Stimulated activated CD4-positive, alpha-beta T cell treated with anti-CD3 and anti-CD28 coated beads, Interleukin-1b, Interleukin-23, amount 100 ng/mL, for 24 hours (primary cell): ENCODE data around the gene ELF2.
"Not testable (repeated sequence)": the region's sequence is repeated elsewhere in the genome, so short reads cannot be mapped to it uniquely, and the experiment has no call there.

Experiments
- DNase-seq, 4 experiments: peaks; one replicate each; pipeline ENCODE4 v3.0.0-alpha.2; 2020; ENCODE audit warnings: low read depth in 4 of 4, low spot score in 1 of 4

Gene ELF2

DNA sequence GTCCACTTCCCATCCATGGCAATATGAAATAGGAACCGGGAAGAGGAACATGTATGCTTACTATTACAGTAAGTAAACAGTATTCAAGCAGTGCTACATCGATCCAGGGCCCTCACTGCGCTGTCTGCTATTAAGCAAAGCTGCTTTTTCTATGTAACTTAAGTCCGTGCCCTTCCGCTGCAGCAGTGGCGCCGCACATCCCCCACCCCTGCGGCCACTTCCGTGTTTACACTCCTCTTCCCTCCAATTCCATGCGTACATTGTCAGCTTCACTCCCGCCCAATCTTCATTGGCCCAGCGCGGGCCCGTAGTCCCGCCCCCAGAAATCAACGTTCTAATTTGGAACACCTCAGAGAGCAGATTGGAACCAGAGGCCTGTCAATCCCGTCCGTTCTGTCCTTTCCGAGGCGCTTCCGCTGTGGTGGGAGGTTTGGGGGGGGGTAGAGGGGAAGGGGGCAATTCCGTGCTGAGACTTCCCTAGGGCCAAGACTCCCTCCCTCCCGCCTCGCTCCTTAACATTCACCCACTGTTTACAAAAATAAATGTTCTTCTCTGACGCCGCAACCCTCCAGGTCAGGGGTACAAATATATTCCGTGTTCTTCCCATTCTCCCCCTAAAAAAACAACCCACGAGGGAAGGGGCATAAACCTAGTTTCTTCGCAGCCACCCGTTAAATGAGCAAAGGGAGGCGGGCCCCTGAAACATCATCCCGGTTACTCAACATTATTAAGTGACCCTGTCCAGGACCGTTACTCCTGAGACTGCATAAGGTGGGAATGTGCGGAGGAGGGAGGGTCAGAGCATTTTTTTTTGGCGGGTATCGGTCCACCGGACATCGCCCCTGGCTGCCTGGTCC lies 94.0 kb downstream of the ELF2 start:
- DNase-seq = peak; percentile 62 to 88 (median 72)

GRCh38 chr4:139078926-139079325 lies 98.1 kb downstream of the ELF2 start:
- no peak for DNase-seq

DNA sequence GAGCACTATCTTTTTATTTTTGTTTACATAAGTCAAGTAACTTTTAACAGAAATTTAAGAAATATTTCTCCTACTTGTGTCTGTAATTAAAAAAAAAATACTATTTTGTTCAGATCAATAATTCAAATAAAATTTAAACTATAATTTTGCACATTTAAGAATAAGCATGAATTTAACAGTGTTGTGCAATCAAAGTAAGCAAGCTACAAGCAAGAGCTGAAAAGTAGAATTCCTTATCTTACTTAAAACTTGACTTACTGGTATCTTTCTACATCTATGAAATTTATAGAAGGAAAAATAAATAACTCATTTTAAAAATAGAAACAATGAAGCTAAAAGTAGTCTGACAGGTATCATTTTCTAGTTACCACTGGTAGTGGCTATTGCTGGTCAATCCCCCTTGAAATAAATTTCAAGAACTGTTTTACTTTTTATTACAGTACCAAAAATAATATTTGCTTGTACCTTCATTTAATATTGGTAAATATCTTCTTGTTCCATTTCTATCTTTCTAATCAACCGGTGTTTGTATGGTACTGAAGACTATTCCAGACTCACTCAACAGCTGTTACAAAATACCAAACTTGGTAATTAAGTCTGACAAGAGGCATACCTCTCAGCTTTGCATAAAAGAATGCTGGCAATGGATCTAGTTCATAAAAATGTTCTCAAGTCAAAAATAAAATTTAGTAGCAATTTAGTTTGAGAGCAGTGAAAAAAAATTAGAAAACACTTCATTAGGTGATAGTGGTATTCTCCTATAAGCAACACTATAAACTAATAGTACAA lies 99.3 kb downstream of the ELF2 start:
- DNase-seq = no peak

GRCh38 chr4:139076016-139076744 lies 100.8 kb downstream of the ELF2 start:
- DNase-seq = no peak

DNA sequence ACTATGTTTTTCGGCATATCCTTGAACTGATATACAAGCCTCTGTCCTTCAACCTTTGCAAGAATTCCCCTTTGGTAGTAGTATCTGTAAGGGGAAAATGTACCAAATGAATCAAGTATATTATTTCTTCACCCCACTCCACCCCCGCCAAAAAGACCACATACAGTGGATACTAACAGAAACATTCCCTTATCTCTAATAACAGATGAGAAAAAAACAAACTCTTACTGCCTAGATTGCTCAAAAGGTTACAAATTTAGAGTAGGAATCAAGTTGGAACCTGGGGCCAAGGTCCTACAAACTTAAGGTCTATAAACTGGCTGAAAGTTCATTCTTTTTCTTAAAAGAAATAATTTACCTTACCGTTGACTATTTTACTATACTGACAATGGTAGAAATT lies 116.4 kb downstream of the ELF2 start:
- DNase-seq = no peak

- DNase-seq = not testable (repeated sequence)
Measured at GRCh38 chr4:139059026-139059425, 118.0 kb downstream of the ELF2 start.

DNA sequence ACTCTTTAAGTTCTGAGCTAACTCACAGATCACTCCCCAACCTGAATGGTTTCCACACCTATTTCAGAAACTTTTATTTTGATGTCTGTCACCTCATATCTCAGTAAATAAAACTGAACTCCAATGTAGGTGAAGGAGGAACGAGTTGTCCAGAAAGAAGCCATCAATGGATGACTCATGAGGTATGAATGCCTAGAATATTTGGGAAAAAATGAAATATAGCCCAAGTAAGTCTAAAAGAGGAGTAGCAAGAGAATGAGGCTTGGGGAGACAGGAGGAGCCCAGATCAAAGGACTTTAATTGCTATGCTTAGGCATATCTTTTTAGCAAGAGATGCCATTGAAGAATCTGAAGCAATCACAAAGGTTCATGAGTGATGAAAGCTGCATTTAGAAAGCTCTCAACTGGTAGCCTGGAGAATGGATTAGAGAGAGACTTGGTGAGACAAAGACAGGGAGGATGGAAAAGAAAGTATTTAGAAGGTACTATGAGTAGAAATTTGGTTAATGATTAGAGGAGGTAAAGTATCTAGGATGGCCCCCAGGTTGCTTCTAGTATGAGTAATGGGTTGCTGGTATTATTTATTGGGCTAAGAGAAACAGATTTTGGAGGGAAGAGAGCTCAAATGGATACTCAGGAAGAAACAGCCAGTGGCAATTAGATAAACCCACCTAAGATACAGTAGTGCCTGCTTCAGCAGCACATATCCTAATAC lies 122.1 kb downstream of the ELF2 start:
- no peak for DNase-seq

DNA sequence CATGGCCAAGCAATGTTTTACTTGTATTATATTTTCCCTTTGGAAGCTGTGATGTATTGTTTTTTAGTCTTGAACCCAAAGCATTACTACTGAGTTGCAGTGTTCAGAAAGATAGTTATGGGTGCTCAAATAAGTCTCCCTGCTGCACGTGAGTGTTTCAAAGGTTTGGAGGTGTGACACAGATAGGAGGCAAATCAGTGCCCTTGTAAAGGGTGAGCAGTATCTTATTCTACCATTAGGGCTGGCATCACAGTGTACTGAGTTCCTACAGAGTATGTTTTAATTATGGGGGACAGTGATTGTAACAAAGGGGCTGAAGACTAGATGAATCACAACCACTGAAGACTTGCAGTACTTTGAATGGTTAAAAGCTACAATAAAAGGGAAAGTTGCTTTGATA lies 123.1 kb downstream of the ELF2 start:
- no peak for DNase-seq

GRCh38 chr4:139050446-139050845 lies 126.6 kb downstream of the ELF2 start:
- DNase-seq = no peak

GRCh38 chr4:139048026-139048425 lies 129.0 kb downstream of the ELF2 start:
- no peak for DNase-seq

- DNase-seq = no peak
Measured at GRCh38 chr4:139044291-139044690, 132.7 kb downstream of the ELF2 start.

- no peak for DNase-seq
Measured at GRCh38 chr4:139042981-139043460, 134.0 kb downstream of the ELF2 start.

DNA sequence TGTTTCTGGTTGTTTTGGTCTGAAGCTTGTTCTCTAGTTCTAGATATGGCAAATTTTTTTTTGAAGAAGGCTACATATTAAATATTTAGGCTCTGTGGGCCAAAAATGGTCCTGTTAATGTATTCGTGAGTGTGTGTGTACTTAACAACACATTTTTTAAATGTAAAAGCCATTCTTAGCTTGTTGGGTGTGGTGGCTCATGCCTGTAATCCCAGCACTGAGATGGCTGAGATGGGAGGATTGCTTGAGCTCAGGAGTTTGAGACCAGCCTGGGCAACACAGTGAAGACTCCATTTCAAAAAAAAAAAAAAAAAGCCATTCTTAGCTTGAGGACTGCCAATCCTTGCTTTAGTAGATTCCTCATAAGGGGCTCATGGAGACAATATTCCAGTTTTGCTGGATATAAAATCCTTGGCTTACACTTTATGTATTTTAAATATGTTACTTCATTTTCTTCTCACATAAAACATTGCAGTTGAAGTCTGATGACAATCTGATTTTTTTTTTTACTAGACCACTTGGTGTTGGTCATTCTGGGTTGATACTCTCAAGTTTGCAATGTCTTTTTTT lies 138.1 kb downstream of the ELF2 start:
- no peak for DNase-seq

- DNase-seq = no peak
Measured at GRCh38 chr4:139036885-139037284, 140.1 kb downstream of the ELF2 start.

DNA sequence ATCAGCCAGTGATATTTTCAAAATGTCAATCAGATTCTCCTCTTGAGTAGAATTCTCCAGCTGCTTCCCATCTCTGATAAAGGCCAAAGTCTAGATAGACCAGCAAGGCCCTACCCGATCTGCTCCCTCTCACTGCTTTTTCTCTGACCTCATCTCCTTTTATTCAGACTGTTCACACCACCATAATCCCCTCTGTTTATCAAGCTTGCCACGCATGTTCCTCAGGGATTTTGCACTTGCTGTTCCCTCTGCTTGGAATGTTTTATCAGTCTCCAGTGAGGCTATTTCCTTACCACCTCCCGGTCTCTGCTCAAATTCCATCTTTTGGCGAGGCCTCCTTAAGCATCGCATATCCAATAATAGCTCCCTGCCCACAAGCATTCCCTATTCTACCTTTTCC lies 141.4 kb downstream of the ELF2 start:
- DNase-seq = no peak

DNA sequence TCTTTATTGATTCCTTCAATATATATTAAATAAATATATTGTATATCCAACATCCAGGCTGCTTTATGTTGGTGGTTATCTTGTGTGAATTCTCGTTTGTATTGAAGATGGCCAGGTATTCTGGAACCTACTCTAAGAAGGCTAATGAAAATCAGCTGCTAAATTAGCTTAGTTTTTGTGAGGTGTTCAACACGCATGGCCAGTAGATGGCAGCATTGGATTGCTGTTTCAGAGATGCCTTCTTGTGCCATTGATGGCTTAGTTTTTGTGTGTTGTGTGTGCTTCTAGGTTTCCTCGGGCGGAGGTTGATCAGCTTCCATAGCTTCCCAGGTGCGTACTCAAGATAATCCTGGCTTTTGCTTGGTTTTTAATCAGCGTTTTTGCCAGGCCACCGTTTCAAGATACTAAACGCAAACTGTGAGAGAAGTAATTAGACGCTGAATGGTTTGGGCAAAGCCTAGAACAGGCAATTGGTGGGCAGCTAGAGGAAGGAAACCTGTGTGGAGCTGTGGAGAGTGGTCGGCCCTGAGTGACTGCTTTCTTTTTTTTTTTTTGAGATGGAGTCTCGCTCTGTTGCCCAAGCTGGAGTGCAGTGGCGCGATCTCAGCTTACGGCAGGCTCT lies 146.3 kb downstream of the ELF2 start:
- peak; percentile 46 to 55 (median 50) for DNase-seq

DNA sequence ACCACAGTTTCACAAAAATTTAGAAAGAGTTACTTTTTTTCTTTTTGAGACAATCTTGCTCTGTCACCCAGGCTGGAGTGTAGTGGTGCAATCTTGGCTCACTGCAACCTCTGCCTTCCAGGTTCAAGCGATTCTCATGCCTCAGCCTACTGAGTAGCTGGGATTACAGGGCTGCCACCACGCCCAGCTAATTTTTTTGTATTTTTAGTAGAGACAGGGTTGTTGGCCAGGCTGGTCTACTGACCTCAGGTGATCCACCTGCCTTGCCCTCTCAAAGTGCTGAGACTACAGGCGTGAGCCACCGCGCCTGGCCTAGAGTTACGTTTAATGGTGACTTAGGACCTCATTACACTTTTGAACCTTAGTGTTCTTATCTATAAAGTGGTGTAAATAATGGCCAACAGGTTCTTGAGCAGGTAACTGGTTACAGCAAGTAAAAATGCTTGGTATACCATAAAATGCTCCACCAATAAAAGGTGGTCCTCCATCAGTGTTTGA lies 147.1 kb downstream of the ELF2 start:
- DNase-seq = not testable (repeated sequence)

- no peak for DNase-seq
Measured at GRCh38 chr4:139028191-139028661, 148.8 kb downstream of the ELF2 start.

GRCh38 chr4:139027776-139028175 lies 149.2 kb downstream of the ELF2 start:
- no peak for DNase-seq

- no peak for DNase-seq
Measured at GRCh38 chr4:139025841-139026240, 151.2 kb downstream of the ELF2 start.
